Panc1 (cell line): Measurements from ENCODE around the gene WNK1.
"Not testable (repeated sequence)": the region's sequence is repeated elsewhere in the genome, so short reads cannot be mapped to it uniquely, and the experiment has no call there.

Experiments
- CTCF ChIP-seq: fragments of 450-650 bp; IDR thresholded peaks from 2 replicates; pipeline ENCODE4 v1.5.1; 2017; ENCODE audit warnings: mild to moderate bottlenecking
- POLR2AphosphoS5 ChIP-seq: IDR thresholded peaks from 2 replicates; pipeline ENCODE4 v1.6.1; 2012; ENCODE audit warnings: mild to moderate bottlenecking, low read depth, low read length, moderate library complexity
- REST ChIP-seq, 2 experiments: IDR thresholded peaks; 2 replicates each; pipeline ENCODE4 v1.6.1; 2011 to 2012; ENCODE audit warnings: low read depth in 2 of 2, control low read depth in 1 of 2, low read length in 1 of 2, mild to moderate bottlenecking in 1 of 2, moderate library complexity in 1 of 2; ENCODE audit not compliant: insufficient read depth in 1 of 2

GRCh38 chr12:817456-817855, 65.1 kb downstream of the WNK1 start:
- TF ChIP-seq POLR2AphosphoS5; CTCF; REST (IDR thresholded peaks at IDR 0.05; ENCODE audit: insufficient read depth in 1 of 2, low read depth in 2 of 2, low read length in 1 of 2): not testable (repeated sequence)
